Measurements from ENCODE around the gene MYO5B.
A peak's percentile ranks its signal among the peaks of the same experiment; 100 is the strongest.
"Not testable (repeated sequence)": the region's sequence is repeated elsewhere in the genome, so short reads cannot be mapped to it uniquely, and the experiment has no call there.

Gene MYO5B

GRCh38 chr18:49889552-49889951 lies 305.4 kb downstream of the MYO5B start:
- not testable (repeated sequence) for DNase-seq (ENCODE audit: low read depth, low spot score)

- no peak for DNase-seq (ENCODE audit: low read depth, low spot score)
These were observed 307.8 kb downstream of the MYO5B start for GRCh38 chr18:49886891-49887764.

- no peak for DNase-seq (ENCODE audit: low read depth, low spot score)
These were observed 310.0 kb downstream of the MYO5B start for GRCh38 chr18:49884959-49885358.

GRCh38 chr18:49884465-49884864 lies 310.5 kb downstream of the MYO5B start:
- no peak for DNase-seq (ENCODE audit: low read depth, low spot score)

DNA sequence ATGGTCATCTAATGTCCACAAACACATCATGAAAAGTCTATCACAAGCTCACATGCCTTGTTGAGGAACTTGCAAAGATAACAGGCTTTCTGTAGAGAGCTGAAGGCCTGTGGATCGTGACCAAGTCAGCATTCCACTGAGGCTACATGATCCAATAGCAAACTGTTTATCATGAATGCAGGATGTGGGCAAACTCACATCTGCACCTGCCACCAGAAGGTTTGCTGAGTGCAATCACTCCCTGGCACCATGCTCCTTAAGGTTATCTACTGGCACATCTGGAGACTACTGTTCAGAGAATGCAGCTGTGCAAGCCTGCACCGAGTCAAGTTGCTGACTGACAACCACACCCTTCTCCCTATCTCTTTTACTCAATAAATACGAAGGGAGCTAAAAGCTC lies 314.3 kb downstream of the MYO5B start:
- no peak for DNase-seq (ENCODE audit: low read depth, low spot score)

DNA sequence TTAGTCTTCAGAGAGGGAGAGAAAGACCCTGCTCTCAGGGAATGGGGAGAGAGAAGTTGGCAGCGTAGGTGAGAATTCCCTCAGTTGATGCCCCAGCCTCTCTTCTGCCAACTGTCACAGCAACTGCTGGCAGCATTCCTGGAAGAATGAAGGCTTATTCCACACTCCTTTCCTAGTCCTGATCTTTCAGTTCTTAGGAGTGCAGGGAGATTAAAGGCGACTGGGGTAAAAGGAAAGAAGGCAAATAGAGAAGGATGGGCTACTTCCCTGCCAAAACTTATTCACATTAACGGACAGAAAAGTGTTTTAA lies 315.7 kb downstream of the MYO5B start:
- DNase-seq (ENCODE audit: low read depth, low spot score): no peak

GRCh38 chr18:49878567-49879270 lies 316.2 kb downstream of the MYO5B start:
- DNase-seq (ENCODE audit: low read depth, low spot score): no peak

GRCh38 chr18:49878015-49878414 lies 316.9 kb downstream of the MYO5B start:
- DNase-seq (ENCODE audit: low read depth, low spot score): no peak

DNA sequence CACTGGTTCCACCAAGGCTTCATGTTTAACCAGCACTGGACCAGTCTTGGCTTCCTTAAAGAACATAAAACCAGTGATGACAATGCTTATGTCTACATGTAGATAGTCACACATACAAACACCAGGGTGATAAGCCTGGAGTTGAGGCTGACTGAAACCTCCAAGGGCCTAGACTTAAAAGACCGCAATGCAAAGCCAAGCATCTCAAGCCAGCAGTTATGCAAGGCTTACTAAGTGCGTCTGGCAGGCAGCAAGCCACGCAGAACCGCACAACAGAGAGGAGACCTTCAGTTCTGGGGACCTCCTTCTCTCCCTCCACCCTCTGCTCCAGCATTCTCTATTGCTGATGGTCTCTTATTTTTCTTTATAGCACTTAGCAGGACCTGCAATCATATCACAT lies 318.4 kb downstream of the MYO5B start:
- no peak for DNase-seq (ENCODE audit: low read depth, low spot score)

DNA sequence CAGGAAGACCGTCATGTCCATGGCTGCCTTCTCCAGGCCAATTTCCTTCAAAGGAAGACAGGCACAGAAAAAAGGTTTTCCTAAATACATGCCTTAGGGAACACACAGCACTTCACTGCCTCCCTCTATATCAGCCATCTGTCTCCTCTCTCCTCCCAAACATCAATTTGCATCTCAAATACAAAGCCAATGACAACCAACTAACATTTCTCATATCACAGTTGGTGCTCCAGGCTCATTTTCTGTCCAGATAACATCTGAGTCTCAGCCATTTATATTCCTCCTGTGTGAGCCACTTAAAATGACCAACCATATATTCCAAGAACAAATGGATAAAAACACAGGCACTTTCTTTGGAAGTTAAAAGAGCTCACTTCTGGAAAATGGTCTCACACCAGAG lies 319.2 kb downstream of the MYO5B start:
- no peak for DNase-seq (ENCODE audit: low read depth, low spot score)

DNA sequence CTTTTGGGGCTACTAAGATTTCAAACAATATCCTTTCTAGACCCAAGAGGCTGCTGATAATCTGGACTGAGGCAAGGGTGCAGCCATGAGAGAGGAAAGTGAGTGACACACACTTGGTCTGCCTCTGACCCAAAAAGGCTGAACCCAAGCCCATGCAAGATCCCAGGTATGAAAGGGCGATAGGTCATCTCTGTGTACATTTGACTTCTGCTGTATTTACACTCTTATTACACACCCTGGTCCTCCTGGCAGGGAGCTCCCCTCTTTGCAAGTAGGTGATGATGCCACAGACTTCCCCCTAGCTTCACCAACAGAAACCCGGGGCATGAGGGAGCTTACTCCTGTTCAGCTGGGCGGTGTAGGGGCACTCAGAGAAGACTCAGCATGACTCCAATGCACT lies 319.8 kb downstream of the MYO5B start:
- DNase-seq (ENCODE audit: low read depth, low spot score): no peak

DNA sequence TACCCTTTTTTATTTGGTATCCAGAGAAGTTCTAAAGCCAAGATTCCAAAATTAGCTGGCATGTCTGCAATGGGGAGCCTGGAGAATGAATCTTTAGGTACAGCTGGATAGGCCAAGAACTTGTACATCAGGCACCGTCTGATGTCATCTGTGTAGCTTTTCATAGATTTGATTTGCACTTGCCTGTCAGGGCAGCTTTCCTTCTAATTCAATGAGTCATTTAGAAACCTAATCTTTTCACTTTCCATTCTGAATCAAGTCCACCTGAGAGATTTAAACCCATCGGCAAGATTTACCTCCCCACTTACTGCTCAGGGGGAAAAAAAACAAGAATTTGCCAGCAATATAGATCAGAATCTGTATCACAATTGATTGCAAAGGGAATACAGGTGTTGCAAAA lies 320.7 kb downstream of the MYO5B start:
- DNase-seq (ENCODE audit: low read depth, low spot score): no peak

- no peak for DNase-seq (ENCODE audit: low read depth, low spot score)
These were observed 325.6 kb downstream of the MYO5B start for GRCh38 chr18:49869354-49869753.

DNA sequence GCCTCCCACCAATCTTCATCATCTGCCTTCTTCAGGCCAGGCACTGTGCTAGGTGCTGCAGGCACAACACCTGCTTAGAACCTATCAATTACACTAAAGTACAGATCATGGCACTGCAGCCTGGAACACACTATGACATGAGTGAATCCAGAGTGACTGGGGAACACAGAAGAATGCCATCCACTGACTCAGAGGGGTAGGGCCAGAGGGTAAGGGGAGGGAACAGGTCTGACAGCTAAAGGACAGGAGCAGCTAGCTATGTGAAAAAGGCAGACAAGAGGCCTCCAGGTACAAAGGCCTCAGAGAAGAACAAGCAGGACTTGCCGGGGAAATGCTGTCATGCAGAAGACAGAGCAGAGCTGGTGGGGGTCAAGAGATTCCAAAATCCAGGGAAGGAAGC lies 328.3 kb downstream of the MYO5B start:
- DNase-seq (ENCODE audit: low read depth, low spot score): no peak

- no peak for DNase-seq (ENCODE audit: low read depth, low spot score)
These were observed 329.5 kb downstream of the MYO5B start for GRCh38 chr18:49865401-49865800.

- DNase-seq (ENCODE audit: low read depth, low spot score): no peak
These were observed 331.0 kb downstream of the MYO5B start for GRCh38 chr18:49863769-49864621.

DNA sequence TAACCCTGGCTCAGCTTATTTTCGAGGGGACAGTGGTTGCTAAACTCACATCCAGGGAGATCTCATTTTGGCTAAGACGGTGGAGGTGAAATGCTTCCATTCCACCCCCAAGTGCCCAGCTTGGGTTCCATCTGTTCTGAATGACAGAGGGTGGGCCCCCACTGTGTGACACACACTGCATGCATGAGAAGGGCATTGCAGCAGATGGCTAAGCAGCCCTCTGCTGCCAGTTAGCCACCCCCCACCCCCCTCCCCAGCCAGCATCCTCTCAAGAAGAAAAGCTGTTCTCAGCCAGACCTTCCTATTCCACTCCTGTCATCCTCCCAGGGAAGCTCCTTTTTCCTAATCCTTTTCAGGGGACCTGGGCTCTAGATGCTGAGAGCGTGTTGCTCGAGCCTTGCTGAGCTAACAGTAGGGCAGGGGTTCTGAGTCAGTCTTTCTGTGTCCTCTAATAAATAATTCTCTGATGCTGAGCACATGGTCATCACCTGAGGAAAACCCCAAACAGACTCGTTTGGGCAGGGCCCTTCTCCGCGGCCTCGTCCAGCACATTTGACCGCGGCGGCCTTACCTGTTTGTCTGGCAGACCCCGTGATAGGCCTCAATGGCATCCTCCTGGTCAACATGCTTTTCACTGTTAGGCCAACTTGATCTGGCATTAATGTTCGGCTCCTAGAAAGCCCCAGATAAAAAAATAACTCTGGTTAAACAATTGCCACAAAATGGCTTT lies 332.1 kb downstream of the MYO5B start:
- no peak for DNase-seq (ENCODE audit: low read depth, low spot score)

- no peak for DNase-seq (ENCODE audit: low read depth, low spot score)
These were observed 333.3 kb downstream of the MYO5B start for GRCh38 chr18:49861659-49862058.

DNA sequence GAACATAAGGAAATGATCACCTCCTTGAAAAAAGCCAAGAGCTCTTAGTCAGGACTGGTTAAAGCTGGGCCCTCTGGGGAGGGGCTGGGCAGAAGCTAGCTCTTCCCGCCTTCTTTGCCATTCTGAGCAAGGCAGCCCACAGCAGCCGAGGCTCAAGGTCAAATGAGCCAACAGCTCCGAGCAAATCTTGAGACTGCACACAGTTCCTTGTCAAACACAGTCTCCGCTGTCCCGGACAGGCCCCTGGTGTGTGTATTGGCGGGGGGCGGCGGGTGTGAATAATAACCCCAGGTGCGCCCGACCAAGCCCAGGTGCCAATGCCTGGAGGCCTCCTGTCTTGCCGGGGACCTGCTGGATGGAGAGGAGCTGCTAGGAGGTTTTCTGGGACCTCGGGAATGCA lies 335.2 kb downstream of the MYO5B start:
- no peak for DNase-seq (ENCODE audit: low read depth, low spot score)

DNA sequence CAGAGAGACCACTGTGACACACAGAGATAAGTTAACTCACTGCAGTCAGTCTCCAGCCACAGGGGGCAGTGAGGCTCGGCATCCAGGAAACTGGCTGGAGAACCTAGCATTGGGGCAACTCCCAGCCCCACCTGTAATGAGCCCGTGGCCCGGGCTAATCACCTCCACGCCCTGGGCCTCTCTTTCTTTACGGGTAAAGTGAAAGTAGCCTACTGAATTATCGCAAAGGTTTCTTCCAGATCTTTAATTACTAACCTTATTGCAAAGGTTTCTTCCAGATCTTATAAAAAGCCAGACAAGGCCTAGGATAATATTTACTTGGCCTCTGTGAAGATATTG lies 336.0 kb downstream of the MYO5B start:
- DNase-seq (ENCODE audit: low read depth, low spot score): no peak

DNA sequence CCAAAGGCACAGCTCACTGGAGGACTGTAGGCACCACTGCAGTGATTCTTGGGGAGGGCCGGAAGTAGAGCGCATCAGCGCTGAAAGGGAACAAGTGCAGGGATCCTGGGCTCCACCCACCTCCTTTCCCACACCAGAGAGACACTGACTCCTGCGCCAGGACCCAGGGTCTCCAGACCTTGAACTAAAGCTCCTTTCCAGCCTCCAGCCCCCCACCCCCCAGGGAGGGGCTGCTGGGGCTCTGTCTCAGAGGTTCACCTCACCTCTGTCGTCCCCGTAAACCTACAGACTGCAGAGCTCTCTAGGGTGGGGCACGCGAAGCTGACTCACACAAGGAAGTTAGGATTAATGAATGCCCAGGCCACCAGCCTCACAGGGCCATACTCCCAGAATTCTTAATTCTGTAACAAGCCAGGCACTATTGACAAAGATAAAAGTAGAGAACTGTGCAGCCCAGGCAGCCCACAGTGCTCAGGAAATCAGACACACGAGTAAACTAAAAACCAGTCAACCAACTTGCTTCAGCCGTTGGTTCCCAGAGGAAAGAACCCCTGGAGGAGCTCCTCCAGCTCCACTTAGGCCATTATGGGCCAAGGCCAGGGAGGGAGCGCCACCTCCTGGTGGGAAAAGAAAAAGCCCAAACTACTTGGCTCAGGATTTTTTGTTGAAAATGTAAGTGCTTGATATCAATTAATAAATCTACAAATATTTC lies 336.5 kb downstream of the MYO5B start:
- DNase-seq (ENCODE audit: low read depth, low spot score): peak; percentile 23

Data from activated naive CD8-positive, alpha-beta T cell treated with anti-CD3 and anti-CD28 coated beads, Interleukin-2, amount 50 U/mL, for 16 hours (primary cell).